ENCODE data around the gene FBXO34.

FBXO34 gene

DNA sequence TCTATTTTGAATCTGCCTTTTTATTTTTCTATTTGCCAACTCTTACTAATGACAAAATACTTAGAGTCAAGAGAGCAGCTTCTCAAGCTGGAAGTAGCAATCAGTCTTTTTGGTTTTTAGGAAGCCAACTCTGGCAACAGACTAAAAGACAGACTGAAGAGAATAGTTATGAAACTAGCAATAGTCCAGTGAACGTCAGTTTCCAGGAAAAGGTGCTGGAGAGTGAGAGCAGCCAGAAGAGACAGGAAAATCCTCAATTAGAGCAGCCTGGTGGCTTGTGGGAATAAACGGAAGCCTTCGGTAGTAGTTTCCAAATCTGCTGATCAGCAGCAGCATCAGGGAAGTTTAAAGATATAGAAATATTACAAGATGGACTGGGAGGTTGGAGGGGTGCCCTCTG lies 113.3 kb downstream of the FBXO34 start:
- DNase-seq: no peak

DNA sequence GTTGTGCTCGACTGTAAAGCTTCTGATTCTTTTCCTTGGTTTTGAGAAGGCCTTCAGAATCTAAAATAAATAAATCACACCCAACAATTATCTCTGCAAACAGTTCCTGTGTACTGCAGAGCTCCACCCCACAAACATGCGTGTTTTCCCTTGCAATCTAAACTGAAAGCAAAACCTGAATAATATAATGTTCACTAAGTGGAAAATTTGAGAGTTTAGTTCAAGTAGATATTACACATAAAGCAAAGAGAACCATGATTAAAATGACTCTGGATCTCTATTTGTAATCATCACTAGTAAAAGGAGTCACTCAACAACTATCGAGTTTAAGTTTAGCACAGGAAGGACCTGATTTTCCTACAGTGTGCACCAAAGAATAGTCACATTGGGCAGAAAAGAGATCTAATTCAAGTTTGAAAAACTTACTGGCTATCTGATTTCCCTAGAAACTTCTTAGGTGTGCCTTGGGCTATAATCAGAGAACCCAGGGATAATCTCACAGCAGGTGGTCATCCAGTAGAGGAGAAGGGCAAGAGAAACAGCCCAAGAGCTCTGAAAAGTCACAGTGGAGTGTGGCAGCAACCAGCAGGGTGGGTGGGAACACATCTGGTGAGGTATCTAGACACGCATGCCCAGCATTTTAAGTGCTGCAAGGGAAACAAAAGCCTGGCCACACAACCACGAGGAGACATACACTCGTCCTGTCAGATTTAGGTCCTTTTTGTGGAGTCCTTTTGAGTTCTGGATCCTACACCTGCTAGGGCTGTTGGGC lies 115.0 kb downstream of the FBXO34 start:
- DNase-seq: no peak

DNA sequence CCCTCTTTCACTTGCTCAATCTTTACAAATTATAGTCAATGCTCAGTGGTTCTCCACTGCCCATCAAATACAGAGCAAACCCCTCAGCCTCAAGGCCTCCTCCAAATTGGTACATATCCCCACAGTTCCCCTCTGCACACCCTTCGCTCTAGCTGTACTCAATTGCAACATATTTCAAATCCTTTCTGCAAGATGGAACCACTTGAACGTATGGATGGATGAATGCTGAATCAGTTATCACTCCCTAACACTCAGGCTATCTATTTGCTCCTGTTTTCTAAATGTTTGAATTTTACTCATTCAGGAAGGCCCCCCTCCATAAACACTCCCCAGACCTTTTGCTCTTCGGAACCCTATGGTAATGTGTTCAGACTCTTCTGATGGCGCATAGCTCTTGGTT lies 115.9 kb downstream of the FBXO34 start:
- DNase-seq: no peak

DNA sequence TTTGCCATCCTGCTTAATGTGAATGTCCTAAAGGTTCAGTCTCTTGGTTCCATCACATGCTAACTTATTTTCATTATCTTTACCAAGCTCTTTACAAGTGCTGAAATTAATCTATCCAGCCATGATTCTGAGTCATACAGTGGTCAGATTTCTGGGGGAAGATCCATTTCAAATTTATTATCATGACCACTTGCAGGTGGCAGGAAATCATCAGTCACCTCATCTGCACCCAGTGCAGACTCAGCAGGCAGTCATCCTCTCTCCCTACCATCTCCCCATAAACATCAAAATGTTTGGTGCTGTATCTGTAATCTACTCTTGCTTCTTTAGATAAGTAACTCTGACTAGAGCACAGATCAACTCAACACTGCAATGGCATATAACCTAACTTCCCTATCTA lies 116.9 kb downstream of the FBXO34 start:
- no peak for DNase-seq

GRCh38 chr14:55389330-55389729 lies 118.1 kb downstream of the FBXO34 start:
- DNase-seq: no peak

- peak; percentile 18 for DNase-seq
Observed at GRCh38 chr14:55398679-55399078, 127.5 kb downstream of the FBXO34 start.

DNA sequence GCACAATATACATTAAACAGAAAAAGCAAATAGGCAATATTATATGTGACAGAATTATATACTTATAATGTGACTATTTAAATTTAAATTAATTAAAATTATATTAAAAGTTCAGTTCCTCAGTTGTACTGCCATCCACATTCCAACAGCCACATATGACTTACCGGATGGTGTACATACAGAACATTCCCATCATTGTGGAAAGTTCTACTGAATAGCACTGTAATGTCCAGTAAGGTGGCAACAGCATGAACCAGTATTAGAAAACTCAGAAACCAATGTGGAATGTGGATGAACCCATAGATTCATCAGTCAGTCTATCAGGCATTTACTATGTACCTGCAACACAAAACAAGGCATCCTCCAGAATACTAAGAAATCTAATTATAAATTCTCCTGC lies 128.0 kb downstream of the FBXO34 start:
- no peak for DNase-seq

DNA sequence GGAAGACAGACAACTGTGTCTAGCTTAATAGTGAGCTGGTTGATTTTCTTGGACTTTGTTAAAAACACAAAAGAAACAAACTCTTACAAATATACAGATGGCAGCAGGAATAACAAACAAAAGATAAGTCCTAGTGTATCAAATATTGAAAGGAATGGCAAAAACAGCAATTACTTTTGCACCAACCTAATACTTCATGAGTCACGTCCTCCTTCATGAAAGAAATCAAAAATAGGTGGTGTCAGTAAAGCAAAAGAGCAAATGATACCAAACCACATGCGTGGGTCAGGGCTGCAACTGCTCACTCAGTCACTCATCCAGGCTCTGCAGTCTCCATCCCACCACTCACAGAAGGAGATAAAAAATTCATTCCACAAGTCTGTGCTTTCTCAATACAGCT lies 128.6 kb downstream of the FBXO34 start:
- DNase-seq: no peak

DNA sequence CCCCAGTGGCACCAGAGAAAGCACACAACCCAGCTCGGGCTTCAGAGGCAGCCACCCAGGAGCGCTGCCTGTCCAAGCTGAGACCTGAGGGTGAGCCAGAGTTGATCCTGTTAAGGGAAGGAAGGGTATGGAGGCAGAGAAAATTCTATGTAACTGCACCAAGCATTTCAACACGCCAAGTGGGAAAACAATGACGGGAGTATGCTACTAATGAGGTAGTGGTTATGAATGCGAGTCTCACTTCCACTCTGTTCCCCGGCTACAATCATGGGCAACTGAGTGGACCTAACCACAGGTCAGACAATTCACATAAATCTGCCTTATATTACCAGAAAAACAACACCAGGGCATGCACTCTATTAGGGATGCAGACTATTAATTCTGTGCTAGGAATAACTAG lies 130.5 kb downstream of the FBXO34 start:
- no peak for DNase-seq
